Spleen (tissue), 11 donors: Measurements from ENCODE around the gene IQSEC1. TPM values are rescaled to one million over a fixed set of nuclear protein-coding genes. Genes with fewer than 3 reads are reported as not detected.
"Not testable (repeated sequence)": the region's sequence is repeated elsewhere in the genome, so short reads cannot be mapped to it uniquely, and the experiment has no call there.

Source experiments
- DNase-seq: peaks from one replicate; pipeline ENCODE4 v3.0.0-alpha.2; 2020
- H3K27ac ChIP-seq, 8 donors: fragments of 200-600 bp; sonication (generic) in 7 of 8; 1 replicate in 4 of 8; 2 replicates in 4 of 8; pipeline versions ENCODE4 v1.5.0 to v1.8.0; 2016 to 2021; ENCODE audit warnings: inconsistent platforms in 4 of 8, mild to moderate bottlenecking in 4 of 8, moderate library complexity in 1 of 8
- H3K27me3 ChIP-seq, 7 donors: fragments of 200-600 bp; sonication (generic) in 6 of 7; replicated peaks in 1 of 7; 1 replicate in 4 of 7; 2 replicates in 3 of 7; pipeline versions ENCODE4 v1.5.0 to v1.8.0; 2016 to 2021; ENCODE audit warnings: inconsistent platforms in 3 of 7, mild to moderate bottlenecking in 1 of 7
- H3K36me3 ChIP-seq, 6 donors: fragments of 200-600 bp; sonication (generic) in 5 of 6; 1 replicate in 4 of 6; 2 replicates in 2 of 6; pipeline versions ENCODE4 v1.5.0 to v1.8.0; 2016 to 2021; ENCODE audit warnings: inconsistent platforms in 2 of 6
- H3K4me1 ChIP-seq, 6 donors: fragments of 200-600 bp; sonication (generic) in 5 of 6; 1 replicate in 3 of 6; 2 replicates in 3 of 6; pipeline versions ENCODE4 v1.5.0 to v1.8.0; 2016 to 2021; ENCODE audit warnings: inconsistent platforms in 3 of 6
- H3K4me3 ChIP-seq, 8 donors: fragments of 200-600 bp; sonication (generic) in 7 of 8; 1 replicate in 4 of 8; 2 replicates in 4 of 8; pipeline versions ENCODE4 v1.5.0 to v1.8.0; 2016 to 2021; ENCODE audit warnings: inconsistent platforms in 4 of 8, mild to moderate bottlenecking in 4 of 8, moderate library complexity in 2 of 8
- H3K9me3 ChIP-seq, 8 donors: fragments of 200-600 bp; sonication (generic) in 7 of 8; 1 replicate in 4 of 8; 2 replicates in 4 of 8; pipeline versions ENCODE4 v1.5.0 to v1.8.0; 2016 to 2021; ENCODE audit warnings: inconsistent platforms in 4 of 8
- CTCF ChIP-seq, 11 experiments: fragments of 200-600 bp in 7 of 11; fragments of 450-650 bp in 4 of 11; sonication (generic) in 4 of 11; IDR thresholded peaks in 8 of 11; conservative IDR thresholded peaks in 3 of 11; 1 replicate in 7 of 11; 2 replicates in 4 of 11; pipeline versions ENCODE4 v1.4.0 to v1.8.0; 2016 to 2021; ENCODE audit warnings: antibody characterized with exemption in 11 of 11, inconsistent platforms in 4 of 11, mild to moderate bottlenecking in 1 of 11
- POLR2A ChIP-seq, 3 donors: fragments of 450-650 bp; IDR thresholded peaks; one replicate each; pipeline ENCODE4 v1.5.1; 2017; ENCODE audit warnings: antibody characterized with exemption in 3 of 3, mild to moderate bottlenecking in 1 of 3
- POLR2AphosphoS5 ChIP-seq, 3 donors: sonication (generic); formaldehyde crosslinking; IDR thresholded peaks; one replicate each; pipeline ENCODE4 v1.5.1; 2017; ENCODE audit warnings: antibody characterized with exemption in 3 of 3
- WGBS, 5 donors: extraction: QIAGEN DNeasy Blood & Tissue Kit in 3 of 5; methylation state at CpG; one replicate each; pipeline versions ENCODE4 v1.1.5 to v1.1.7; 2013 to 2018; 5-methylcytosine and 5-hydroxymethylcytosine counted together
- intact Hi-C: fragments of 100-400 bp; cut with DNase I; formaldehyde crosslinking; loops from one replicate; pipeline ENCODE4 v1.15.0; 2023; ENCODE audit warnings: low total_unique reads
- polyA plus RNA-seq, 3 donors: library from polyadenylated mRNA; stranded (reverse); fragments of 200-250 nt; gene quantifications; one replicate each; pipeline ENCODE4 v1.2.1, GENCODE V29; 2013
- total RNA-seq, 7 donors: library from RNA; depleted of rRNA in 3 of 7; stranded (reverse); fragments of >200 nt in 3 of 7; fragmentation: NEBNext Ultra II Directional in 4 of 7; extraction: Animal tissue kit (Norgen Biotek cat#: 25700) in 4 of 7; gene quantifications; one replicate each; pipeline versions ENCODE4 v1.1.0 to v1.2.1, GENCODE V29; 2016 to 2021
- donor health status: healthy with polysubstance abuse.
- donor health status: DM: no; HTN: no; CAD: no; lungs with moderate emphysema.
- donor health status: DM: no; HTN: no; CAD: no.
- donor health status: Bipolar disorder and iron deficiency.
- donor health status: healthy.
- donor health status: DM: no; HTN: no; CAD: no.
- donor health status: DM: yes; HTN: yes; CAD: no.

IQSEC1 gene
- total and polyA plus RNA-seq, 10 donors, result 23.0 to 170 (median 116) TPM

- 80 to 86% (median 84%) methylated on average over 5 of the region's 5 CpGs for WGBS, 5 donors
- DNase-seq, result no peak
- Histone ChIP-seq H3K4me3 (no peak overlapping the region), H3K4me1 (no peaks in the 10 kb centered on the region), H3K36me3 (no peaks in the 10 kb centered on the region), H3K9me3 (peaks cover 0 to 16% (median 9%) of the 10 kb centered on the region in 8 donors), H3K27ac (no peak overlapping the region), H3K27me3 (peaks cover 0 to 2% (median 0%) of the 10 kb centered on the region in 7 donors)
- intact Hi-C loops, result no loop called here
- TF ChIP-seq POLR2AphosphoS5 (IDR thresholded peaks at IDR 0.05), result no peak
- TF ChIP-seq CTCF (IDR thresholded peaks at IDR 0.05 in 8 of 11, conservative IDR thresholded peaks at IDR 0.05 in 3 of 11), result no peak
- TF ChIP-seq POLR2A (IDR thresholded peaks at IDR 0.05), result no peak
Observed at GRCh38 chr3:12861611-12862010, 211.6 kb downstream of the IQSEC1 start.

- TF ChIP-seq CTCF (IDR thresholded peaks at IDR 0.05 in 8 of 11, conservative IDR thresholded peaks at IDR 0.05 in 3 of 11), result no peak
- no peak for TF ChIP-seq POLR2A (IDR thresholded peaks at IDR 0.05)
- TF ChIP-seq POLR2AphosphoS5 (IDR thresholded peaks at IDR 0.05), result no peak
- Histone ChIP-seq H3K36me3 (no peaks in the 10 kb centered on the region), H3K4me3 (no peak overlapping the region), H3K4me1 (no peaks in the 10 kb centered on the region), H3K27ac (no peak overlapping the region), H3K27me3 (peaks cover 0 to 15% (median 0%) of the 10 kb centered on the region in 7 donors), H3K9me3 (peaks cover 0 to 5% (median 0%) of the 10 kb centered on the region in 8 donors)
- intact Hi-C loops, result no loop called here
- no peak for DNase-seq
- WGBS, 5 donors, result 55 to 71% (median 67%) methylated on average over 7 of the region's 7 CpGs
Observed at GRCh38 chr3:12859840-12860239, 213.4 kb downstream of the IQSEC1 start.

- peaks cover 0 to 27% (median 0%) of the 10 kb centered on the region in 7 donors for H3K27me3 ChIP-seq
- H3K36me3 ChIP-seq, result no peaks in the 10 kb centered on the region
- intact Hi-C loops, result no loop called here
- H3K4me1 ChIP-seq, result no peaks in the 10 kb centered on the region
- TF ChIP-seq POLR2AphosphoS5 (IDR thresholded peaks at IDR 0.05) (no peak), POLR2A (IDR thresholded peaks at IDR 0.05) (no peak), CTCF (IDR thresholded peaks at IDR 0.05 in 8 of 11, conservative IDR thresholded peaks at IDR 0.05 in 3 of 11) (no peak)
- 75 to 91% (median 85%) methylated on average over 3 to 5 of the region's 5 CpGs for WGBS, 5 donors
- H3K27ac ChIP-seq, result no peak overlapping the region
- DNase-seq, result no peak
- no peak overlapping the region for H3K4me3 ChIP-seq
- no peaks in the 10 kb centered on the region for H3K9me3 ChIP-seq
Observed at GRCh38 chr3:12856626-12857025, 216.6 kb downstream of the IQSEC1 start.

DNA sequence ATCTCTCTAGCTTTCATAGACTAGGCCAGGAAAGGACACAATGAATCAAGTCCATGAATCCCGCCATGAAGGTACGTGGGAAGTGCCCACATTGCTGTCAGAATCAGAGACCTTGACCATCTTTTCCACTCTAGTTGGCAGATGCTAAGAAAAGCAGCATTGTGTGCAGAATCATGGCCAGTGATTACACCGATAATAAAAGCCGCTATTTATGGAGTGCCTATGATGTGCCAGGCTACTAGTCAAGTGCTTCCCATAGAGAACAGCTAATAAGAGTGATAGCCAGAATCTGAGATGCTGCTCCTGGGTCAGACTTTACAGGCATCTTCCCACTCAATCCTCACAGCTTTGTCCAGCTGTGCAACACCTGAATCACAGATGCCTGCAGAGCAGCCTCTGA is 218.7 kb downstream of the IQSEC1 start:
- Histone ChIP-seq H3K4me1 (no peaks in the 10 kb centered on the region), H3K27me3 (peaks cover 0 to 27% (median 0%) of the 10 kb centered on the region in 7 donors), H3K9me3 (no peaks in the 10 kb centered on the region), H3K36me3 (no peaks in the 10 kb centered on the region), H3K4me3 (no peak overlapping the region), H3K27ac (no peak overlapping the region)
- no peak for DNase-seq
- intact Hi-C loops, result no loop called here
- TF ChIP-seq POLR2AphosphoS5 (IDR thresholded peaks at IDR 0.05), result no peak
- no peak for TF ChIP-seq CTCF (IDR thresholded peaks at IDR 0.05 in 8 of 11, conservative IDR thresholded peaks at IDR 0.05 in 3 of 11)
- TF ChIP-seq POLR2A (IDR thresholded peaks at IDR 0.05), result no peak
- WGBS, 5 donors, result 60 to 79% (median 73%) methylated on average over 4 of the region's 4 CpGs

DNA sequence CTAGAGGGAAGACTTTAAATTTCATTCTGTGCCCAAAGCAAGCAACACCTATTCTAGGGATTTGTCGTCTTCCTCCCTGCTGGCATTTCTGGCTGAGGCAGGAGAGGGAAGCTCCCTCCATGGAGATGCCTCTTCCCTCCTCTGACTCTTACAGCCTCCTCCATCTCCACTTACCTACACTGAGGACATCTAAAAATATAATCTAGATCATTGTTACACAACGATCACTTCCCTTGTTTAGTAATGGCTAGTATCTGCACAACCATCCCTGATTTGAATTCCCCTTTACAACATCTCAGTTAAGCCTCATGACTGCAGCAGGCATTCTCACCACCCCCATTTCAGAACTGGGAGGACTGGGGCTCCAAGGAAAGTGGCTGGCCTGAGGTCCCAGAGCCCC is 219.4 kb downstream of the IQSEC1 start:
- intact Hi-C loops, H3K27ac ChIP-seq, DNase-seq, H3K4me1 ChIP-seq, H3K36me3 ChIP-seq, H3K9me3 ChIP-seq, H3K4me3 ChIP-seq: not testable (repeated sequence)
- 56 to 75% (median 60%) methylated on average over 2 of the region's 2 CpGs for WGBS, 5 donors
- H3K27me3 ChIP-seq, result peaks cover 0 to 27% (median 0%) of the 10 kb centered on the region in 7 donors
